ENCODE data around the gene DTX1. TPM values are rescaled to one million over a fixed set of nuclear protein-coding genes. Genes with fewer than 3 reads are reported as not detected.

The DTX1 gene
- total RNA-seq, 1 experiment from 2014 or later = 227 TPM

- H3K36me3 ChIP-seq (ENCODE audit: insufficient read depth, low read length) = no peaks in the 10 kb centered on the region
- H3K4me3 ChIP-seq (ENCODE audit: low read length) = no peak overlapping the region
- H3K9me2 ChIP-seq (replicated peaks; ENCODE audit: insufficient read depth, low read length) = no peaks in the 10 kb centered on the region
- no peak overlapping the region for H2AFZ ChIP-seq (ENCODE audit: low read length)
- peak; percentile 88 for DNase-seq
- no peaks in the 10 kb centered on the region for H4K20me1 ChIP-seq (ENCODE audit: insufficient read depth, low read depth, low read length)
- H3K27ac ChIP-seq (ENCODE audit: low read length) = peak overlapping the region; percentile 93
- H3K9ac ChIP-seq (ENCODE audit: low read length) = peak overlapping the region; percentile 67
- H3K9me3 ChIP-seq (ENCODE audit: low read length) = no peaks in the 10 kb centered on the region
- H3K4me1 ChIP-seq (ENCODE audit: low read length) = peaks cover 63% of the 10 kb centered on the region
- peak overlapping the region; percentile 60 for H3K4me2 ChIP-seq (ENCODE audit: low read depth, low read length, poor library complexity, severe bottlenecking)
- H3K79me2 ChIP-seq (ENCODE audit: low read length) = peaks cover 8% of the 10 kb centered on the region; the same call in 1 of the 2 replicates
- no peaks in the 10 kb centered on the region for H3K27me3 ChIP-seq (ENCODE audit: low read length)
Observed at GRCh38 chr12:113049976-113050742, 6.4 kb upstream of the DTX1 start.

GRCh38 chr12:113050795-113051194 lies 5.7 kb upstream of the DTX1 start:
- no peaks in the 10 kb centered on the region for H3K36me3 ChIP-seq (ENCODE audit: insufficient read depth, low read length)
- H3K9me2 ChIP-seq (replicated peaks; ENCODE audit: insufficient read depth, low read length) = no peaks in the 10 kb centered on the region
- H2AFZ ChIP-seq (ENCODE audit: low read length) = no peak overlapping the region
- H3K4me3 ChIP-seq (ENCODE audit: low read length) = no peak overlapping the region
- no peaks in the 10 kb centered on the region for H4K20me1 ChIP-seq (ENCODE audit: insufficient read depth, low read depth, low read length)
- H3K9ac ChIP-seq (ENCODE audit: low read length) = peak overlapping the region; percentile 6; the same call in 1 of the 2 replicates
- peak overlapping the region; percentile 16 for H3K4me2 ChIP-seq (ENCODE audit: low read depth, low read length, poor library complexity, severe bottlenecking)
- H3K4me1 ChIP-seq (ENCODE audit: low read length) = peaks cover 69% of the 10 kb centered on the region
- DNase-seq = peak; percentile 75
- H3K9me3 ChIP-seq (ENCODE audit: low read length) = no peaks in the 10 kb centered on the region
- H3K27me3 ChIP-seq (ENCODE audit: low read length) = no peaks in the 10 kb centered on the region
- H3K27ac ChIP-seq (ENCODE audit: low read length) = peak overlapping the region; percentile 93
- peaks cover 14% of the 10 kb centered on the region for H3K79me2 ChIP-seq (ENCODE audit: low read length)

GRCh38 chr12:113051759-113052158 lies 4.8 kb upstream of the DTX1 start:
- Histone ChIP-seq H3K4me1 (ENCODE audit: low read length) (peaks cover 75% of the 10 kb centered on the region), H3K4me2 (ENCODE audit: low read depth, low read length, poor library complexity, severe bottlenecking) (peak overlapping the region; percentile 47), H3K4me3 (ENCODE audit: low read length) (no peak overlapping the region), H4K20me1 (ENCODE audit: insufficient read depth, low read depth, low read length) (no peaks in the 10 kb centered on the region), H3K27me3 (ENCODE audit: low read length) (no peaks in the 10 kb centered on the region), H3K9ac (ENCODE audit: low read length) (peak overlapping the region; percentile 58), H3K9me3 (ENCODE audit: low read length) (no peaks in the 10 kb centered on the region), H3K36me3 (ENCODE audit: insufficient read depth, low read length) (no peaks in the 10 kb centered on the region), H3K79me2 (ENCODE audit: low read length) (peaks cover 24% of the 10 kb centered on the region), H2AFZ (ENCODE audit: low read length) (no peak overlapping the region), H3K9me2 (replicated peaks; ENCODE audit: insufficient read depth, low read length) (no peaks in the 10 kb centered on the region), H3K27ac (ENCODE audit: low read length) (peak overlapping the region; percentile 93)
- no peak for DNase-seq

GRCh38 chr12:113052326-113052725 lies 4.2 kb upstream of the DTX1 start:
- H3K27ac ChIP-seq (ENCODE audit: low read length) = peak overlapping the region; percentile 93
- H2AFZ ChIP-seq (ENCODE audit: low read length) = no peak overlapping the region
- H3K79me2 ChIP-seq (ENCODE audit: low read length) = peaks cover 29% of the 10 kb centered on the region
- H3K9me3 ChIP-seq (ENCODE audit: low read length) = no peaks in the 10 kb centered on the region
- H3K9me2 ChIP-seq (replicated peaks; ENCODE audit: insufficient read depth, low read length) = no peaks in the 10 kb centered on the region
- H3K4me3 ChIP-seq (ENCODE audit: low read length) = peak overlapping the region; percentile 0; the same call in 1 of the 2 replicates
- H4K20me1 ChIP-seq (ENCODE audit: insufficient read depth, low read depth, low read length) = no peaks in the 10 kb centered on the region
- no peaks in the 10 kb centered on the region for H3K27me3 ChIP-seq (ENCODE audit: low read length)
- 0 out of 2 replicates have a peak, but pooled peaks cover under 1% of the 10 kb centered on the region for H3K36me3 ChIP-seq (ENCODE audit: insufficient read depth, low read length)
- peaks cover 75% of the 10 kb centered on the region for H3K4me1 ChIP-seq (ENCODE audit: low read length)
- peak; percentile 63 for DNase-seq
- H3K4me2 ChIP-seq (ENCODE audit: low read depth, low read length, poor library complexity, severe bottlenecking) = peak overlapping the region; percentile 47
- H3K9ac ChIP-seq (ENCODE audit: low read length) = peak overlapping the region; percentile 58

GRCh38 chr12:113054948-113055486 lies 1.5 kb upstream of the DTX1 start:
- Histone ChIP-seq H3K9me3 (ENCODE audit: low read length) (no peaks in the 10 kb centered on the region), H3K79me2 (ENCODE audit: low read length) (peaks cover 56% of the 10 kb centered on the region), H3K36me3 (ENCODE audit: insufficient read depth, low read length) (peaks cover 22% of the 10 kb centered on the region), H3K4me1 (ENCODE audit: low read length) (peaks cover 86% of the 10 kb centered on the region), H3K4me2 (ENCODE audit: low read depth, low read length, poor library complexity, severe bottlenecking) (peak overlapping the region; percentile 86), H3K27ac (ENCODE audit: low read length) (peak overlapping the region; percentile 99), H3K9me2 (replicated peaks; ENCODE audit: insufficient read depth, low read length) (no peaks in the 10 kb centered on the region), H3K9ac (ENCODE audit: low read length) (peak overlapping the region; percentile 89), H3K27me3 (ENCODE audit: low read length) (no peaks in the 10 kb centered on the region), H2AFZ (ENCODE audit: low read length) (no peak overlapping the region), H3K4me3 (ENCODE audit: low read length) (peak overlapping the region; percentile 74), H4K20me1 (ENCODE audit: insufficient read depth, low read depth, low read length) (no peaks in the 10 kb centered on the region)
- no peak for DNase-seq

- Histone ChIP-seq H3K27ac (ENCODE audit: low read length) (peak overlapping the region; percentile 99), H3K9me2 (replicated peaks; ENCODE audit: insufficient read depth, low read length) (no peaks in the 10 kb centered on the region), H3K36me3 (ENCODE audit: insufficient read depth, low read length) (peaks cover 30% of the 10 kb centered on the region), H4K20me1 (ENCODE audit: insufficient read depth, low read depth, low read length) (no peaks in the 10 kb centered on the region), H3K79me2 (ENCODE audit: low read length) (peaks cover 63% of the 10 kb centered on the region), H3K9me3 (ENCODE audit: low read length) (no peaks in the 10 kb centered on the region), H3K4me3 (ENCODE audit: low read length) (peak overlapping the region; percentile 74), H2AFZ (ENCODE audit: low read length) (no peak overlapping the region), H3K27me3 (ENCODE audit: low read length) (no peaks in the 10 kb centered on the region), H3K9ac (ENCODE audit: low read length) (peak overlapping the region; percentile 89), H3K4me2 (ENCODE audit: low read depth, low read length, poor library complexity, severe bottlenecking) (peak overlapping the region; percentile 86), H3K4me1 (ENCODE audit: low read length) (peaks cover 86% of the 10 kb centered on the region)
- DNase-seq = peak; percentile 56
Observed at GRCh38 chr12:113055594-113056380, 743 bp upstream of the DTX1 start.

GRCh38 chr12:113056381-113056630 lies 224 bp upstream of the DTX1 start:
- Histone ChIP-seq H3K79me2 (ENCODE audit: low read length) (peaks cover 68% of the 10 kb centered on the region), H3K27me3 (ENCODE audit: low read length) (no peaks in the 10 kb centered on the region), H3K27ac (ENCODE audit: low read length) (peak overlapping the region; percentile 99), H3K9me3 (ENCODE audit: low read length) (no peaks in the 10 kb centered on the region), H3K4me3 (ENCODE audit: low read length) (peak overlapping the region; percentile 74), H3K4me2 (ENCODE audit: low read depth, low read length, poor library complexity, severe bottlenecking) (peak overlapping the region; percentile 86), H3K9me2 (replicated peaks; ENCODE audit: insufficient read depth, low read length) (no peaks in the 10 kb centered on the region), H2AFZ (ENCODE audit: low read length) (no peak overlapping the region), H3K36me3 (ENCODE audit: insufficient read depth, low read length) (peaks cover 35% of the 10 kb centered on the region), H3K9ac (ENCODE audit: low read length) (peak overlapping the region; percentile 89), H4K20me1 (ENCODE audit: insufficient read depth, low read depth, low read length) (no peaks in the 10 kb centered on the region), H3K4me1 (ENCODE audit: low read length) (peaks cover 86% of the 10 kb centered on the region)
- DNase-seq = no peak
